ENCODE data around the gene COL15A1. TPM values are rescaled to one million over a fixed set of nuclear protein-coding genes. Genes with fewer than 3 reads are reported as not detected.

The COL15A1 gene
- total RNA-seq, 1 donor from 2014 or later: 15.0 TPM

DNA sequence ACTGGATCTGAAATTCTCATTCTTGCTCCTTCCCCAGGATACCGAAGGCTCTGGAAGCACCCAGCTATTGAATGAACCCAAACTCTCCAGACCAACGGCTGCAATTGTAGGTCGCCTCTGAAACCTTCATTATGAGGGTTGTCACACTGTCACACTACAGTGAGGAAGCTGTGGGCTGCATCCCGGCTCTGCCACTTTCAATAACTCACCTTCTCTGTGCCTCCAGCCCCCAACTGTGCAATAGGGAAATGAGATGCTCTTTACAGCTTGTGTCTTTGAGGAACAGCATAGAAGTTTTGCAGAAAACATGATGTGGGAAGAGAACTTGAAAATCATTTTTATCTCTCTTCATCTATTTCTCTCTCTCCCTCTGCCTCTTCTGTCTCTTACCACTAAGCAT lies 91.6 kb downstream of the COL15A1 start:
- Histone ChIP-seq H3K27ac (no peak overlapping the region), H3K36me3 (no peaks in the 10 kb centered on the region), H3K4me1 (peaks cover 7% of the 10 kb centered on the region), H3K9me3 (no peaks in the 10 kb centered on the region), H3K4me3 (no peak overlapping the region), H3K27me3 (no peaks in the 10 kb centered on the region)
- TF ChIP-seq POLR2AphosphoS5 (IDR thresholded peaks at IDR 0.05; ENCODE audit: insufficient read depth in 1 of 2, low read depth in 1 of 2) (no peak), POLR2A (IDR thresholded peaks at IDR 0.05) (no peak)
- TF ChIP-seq, protein P1, sequence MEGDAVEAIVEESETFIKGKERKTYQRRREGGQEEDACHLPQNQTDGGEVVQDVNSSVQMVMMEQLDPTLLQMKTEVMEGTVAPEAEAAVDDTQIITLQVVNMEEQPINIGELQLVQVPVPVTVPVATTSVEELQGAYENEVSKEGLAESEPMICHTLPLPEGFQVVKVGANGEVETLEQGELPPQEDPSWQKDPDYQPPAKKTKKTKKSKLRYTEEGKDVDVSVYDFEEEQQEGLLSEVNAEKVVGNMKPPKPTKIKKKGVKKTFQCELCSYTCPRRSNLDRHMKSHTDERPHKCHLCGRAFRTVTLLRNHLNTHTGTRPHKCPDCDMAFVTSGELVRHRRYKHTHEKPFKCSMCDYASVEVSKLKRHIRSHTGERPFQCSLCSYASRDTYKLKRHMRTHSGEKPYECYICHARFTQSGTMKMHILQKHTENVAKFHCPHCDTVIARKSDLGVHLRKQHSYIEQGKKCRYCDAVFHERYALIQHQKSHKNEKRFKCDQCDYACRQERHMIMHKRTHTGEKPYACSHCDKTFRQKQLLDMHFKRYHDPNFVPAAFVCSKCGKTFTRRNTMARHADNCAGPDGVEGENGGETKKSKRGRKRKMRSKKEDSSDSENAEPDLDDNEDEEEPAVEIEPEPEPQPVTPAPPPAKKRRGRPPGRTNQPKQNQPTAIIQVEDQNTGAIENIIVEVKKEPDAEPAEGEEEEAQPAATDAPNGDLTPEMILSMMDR (IDR thresholded peaks at IDR 0.05): no peak
- DNase-seq (ENCODE audit: extremely low spot score in 2 of 2): no peak
- intact Hi-C loops (cut with DNase I): no loop called here

DNA sequence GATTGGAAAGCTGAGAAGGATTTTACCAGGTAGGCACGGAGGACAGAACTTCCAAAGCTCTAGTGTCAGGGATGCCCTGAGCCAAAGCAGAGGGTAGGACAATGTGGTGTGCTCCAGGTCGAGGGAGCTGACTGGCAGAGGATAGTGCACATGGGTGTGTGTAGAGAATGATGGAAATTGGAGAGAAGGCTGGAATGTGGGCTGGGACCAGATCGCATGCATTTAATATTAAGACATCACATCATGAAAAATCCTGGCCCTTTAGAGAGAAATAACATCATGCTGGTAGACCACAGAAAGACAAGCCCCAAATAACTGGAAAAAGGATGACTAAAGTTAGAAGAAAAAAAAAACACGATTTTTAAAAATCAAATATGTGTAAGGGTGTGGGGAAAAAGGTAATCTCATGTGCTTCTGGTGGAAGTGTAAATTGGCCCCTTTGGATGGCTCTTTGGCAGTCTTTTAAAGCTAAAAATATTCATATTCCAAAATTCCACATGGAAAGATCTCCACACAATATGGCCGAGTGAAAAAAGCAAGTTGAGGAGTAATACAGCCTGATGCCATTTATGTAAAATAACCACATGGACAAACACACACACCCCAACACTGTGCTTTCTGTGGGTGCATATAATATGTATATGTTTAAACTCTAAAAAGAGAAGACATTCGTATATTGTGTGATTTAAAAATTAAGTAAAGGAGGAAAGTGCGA lies 94.2 kb downstream of the COL15A1 start:
- Histone ChIP-seq H3K36me3 (no peaks in the 10 kb centered on the region), H3K27me3 (no peaks in the 10 kb centered on the region), H3K4me3 (no peak overlapping the region), H3K27ac (no peak overlapping the region), H3K4me1 (peaks cover 15% of the 10 kb centered on the region), H3K9me3 (no peaks in the 10 kb centered on the region)
- TF ChIP-seq POLR2AphosphoS5 (IDR thresholded peaks at IDR 0.05; ENCODE audit: insufficient read depth in 1 of 2, low read depth in 1 of 2) (no peak), POLR2A (IDR thresholded peaks at IDR 0.05) (no peak)
- TF ChIP-seq, protein P1 (IDR thresholded peaks at IDR 0.05): no peak
- DNase-seq (ENCODE audit: extremely low spot score in 2 of 2): no peak
- intact Hi-C loops (cut with DNase I): no loop called here

DNA sequence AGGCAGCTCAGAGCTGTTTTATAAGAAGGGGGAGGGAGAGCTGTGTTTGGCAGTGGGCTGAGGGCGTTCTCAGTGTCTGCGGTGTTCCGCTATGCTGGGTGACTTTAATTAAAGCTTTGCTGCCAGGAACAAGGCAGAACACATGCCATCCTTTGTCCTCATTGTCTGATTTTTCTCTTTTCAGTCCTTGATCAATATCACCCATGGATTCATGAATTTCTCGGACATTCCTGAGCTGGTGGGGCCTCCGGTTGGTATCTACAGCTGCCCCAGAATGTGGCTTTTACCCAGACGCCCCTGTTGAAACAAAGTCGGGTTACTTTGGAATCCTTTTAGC lies 94.7 kb downstream of the COL15A1 start:
- TF ChIP-seq POLR2A (IDR thresholded peaks at IDR 0.05) (no peak), POLR2AphosphoS5 (IDR thresholded peaks at IDR 0.05; ENCODE audit: insufficient read depth in 1 of 2, low read depth in 1 of 2) (no peak)
- TF ChIP-seq, protein P1 (IDR thresholded peaks at IDR 0.05): no peak
- Histone ChIP-seq H3K36me3 (no peaks in the 10 kb centered on the region), H3K27me3 (no peaks in the 10 kb centered on the region), H3K4me1 (peaks cover 15% of the 10 kb centered on the region), H3K9me3 (no peaks in the 10 kb centered on the region), H3K4me3 (no peak overlapping the region), H3K27ac (no peak overlapping the region)
- no peak for DNase-seq (ENCODE audit: extremely low spot score in 2 of 2)
- intact Hi-C loops (cut with DNase I): no loop called here

DNA sequence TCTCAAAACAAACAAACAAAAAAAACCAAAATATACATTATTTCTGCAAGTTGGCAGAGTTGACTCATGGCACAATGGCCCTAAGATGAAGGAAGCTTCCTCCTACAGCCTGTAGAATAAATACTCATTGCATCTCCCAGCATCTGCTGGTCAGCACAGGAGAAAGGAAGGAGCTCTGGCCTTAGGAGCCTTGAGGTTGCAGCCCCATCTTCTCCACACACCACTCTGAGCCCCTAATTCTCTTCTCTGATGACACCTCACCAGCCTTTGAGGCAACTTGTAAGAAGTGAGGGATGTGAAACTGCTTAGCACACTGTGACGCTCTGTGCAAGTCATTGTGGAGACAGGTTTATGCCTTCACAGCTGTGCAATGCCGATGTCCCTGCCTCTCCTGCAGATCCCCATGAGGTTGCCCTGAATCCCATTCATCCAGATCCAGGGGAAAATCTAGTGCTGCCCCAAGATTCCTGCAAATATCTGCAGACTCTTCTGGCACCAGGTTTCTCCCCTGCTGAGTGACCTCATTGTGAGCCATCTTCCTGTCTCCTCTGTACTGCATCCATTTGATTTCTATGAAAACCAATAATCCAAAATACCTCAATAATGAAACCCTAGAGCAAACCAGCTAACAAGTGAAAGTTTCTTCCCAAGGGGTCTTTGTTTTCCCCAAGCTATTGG lies 95.9 kb downstream of the COL15A1 start:
- no peaks in the 10 kb centered on the region for H3K9me3 ChIP-seq
- H3K27ac ChIP-seq: peak overlapping the region; percentile 67
- no peak for DNase-seq (ENCODE audit: extremely low spot score in 2 of 2)
- TF ChIP-seq, protein P1 (IDR thresholded peaks at IDR 0.05): no peak
- TF ChIP-seq POLR2A (IDR thresholded peaks at IDR 0.05) (no peak), POLR2AphosphoS5 (IDR thresholded peaks at IDR 0.05; ENCODE audit: insufficient read depth in 1 of 2, low read depth in 1 of 2) (no peak)
- intact Hi-C loops (cut with DNase I): no loop called here
- no peak overlapping the region for H3K4me3 ChIP-seq
- no peaks in the 10 kb centered on the region for H3K36me3 ChIP-seq
- no peaks in the 10 kb centered on the region for H3K27me3 ChIP-seq
- H3K4me1 ChIP-seq: peaks cover 15% of the 10 kb centered on the region
